IPS DF 6.9 (cell line): Measurements from ENCODE around the gene ZNF768.

ENCODE experiments used
- DNase-seq: peaks from one replicate; pipeline ENCODE4 v3.0.0-alpha.2; 2013; ENCODE audit warnings: low read depth, low spot score
- H3K27ac ChIP-seq: one replicate; pipeline ENCODE4 v1.5.1; 2013; ENCODE audit warnings: low read length, control low read depth
- H3K27me3 ChIP-seq: 2 replicates; pipeline ENCODE4 v1.6.1; 2013; ENCODE audit warnings: mild to moderate bottlenecking, low read length; ENCODE audit not compliant: control insufficient read depth, insufficient read depth
- H3K36me3 ChIP-seq: 2 replicates; pipeline ENCODE4 v1.6.1; 2013; ENCODE audit warnings: low read length; ENCODE audit not compliant: control insufficient read depth, insufficient read depth
- H3K4me1 ChIP-seq: 2 replicates; pipeline ENCODE4 v1.6.1; 2013; ENCODE audit warnings: low read length; ENCODE audit not compliant: control insufficient read depth, insufficient read depth
- H3K4me3 ChIP-seq: 2 replicates; pipeline ENCODE4 v1.5.1; 2013; ENCODE audit warnings: mild to moderate bottlenecking, low read length
- H3K9me3 ChIP-seq: 2 replicates; pipeline ENCODE4 v1.6.1; 2013; ENCODE audit warnings: low read length, inconsistent platforms; ENCODE audit not compliant: control insufficient read depth, insufficient read depth
- WGBS: extraction: QIAGEN DNeasy Blood & Tissue Kit; methylation state at CpG from one replicate; pipeline ENCODE4 v1.1.7; 2013; ENCODE audit warnings: mixed read lengths, missing lambda C conversion rate; ENCODE audit not compliant: insufficient read length, insufficient coverage; 5-methylcytosine and 5-hydroxymethylcytosine counted together

ZNF768 gene

GRCh38 chr16:30503403-30504296, 22.7 kb downstream of the ZNF768 start:
- no peak overlapping the region for H3K4me3 ChIP-seq
- no CpG with 5 or more reads among the region's 6 CpGs for WGBS
- no peaks in the 10 kb centered on the region for H3K27me3 ChIP-seq
- H3K27ac ChIP-seq: no peak overlapping the region
- no peaks in the 10 kb centered on the region for H3K4me1 ChIP-seq
- no peak for DNase-seq
- no peaks in the 10 kb centered on the region for H3K36me3 ChIP-seq
- no peaks in the 10 kb centered on the region for H3K9me3 ChIP-seq

- no CpG with 5 or more reads among the region's 8 CpGs for WGBS
Observed at GRCh38 chr16:30499284-30499683, 27.1 kb downstream of the ZNF768 start.

GRCh38 chr16:30494709-30495108, 31.7 kb downstream of the ZNF768 start:
- no peak overlapping the region for H3K27ac ChIP-seq
- no peak for DNase-seq
- H3K4me1 ChIP-seq: no peaks in the 10 kb centered on the region
- H3K36me3 ChIP-seq: no peaks in the 10 kb centered on the region
- WGBS: no CpG with 5 or more reads among the region's 12 CpGs
- no peaks in the 10 kb centered on the region for H3K9me3 ChIP-seq
- H3K27me3 ChIP-seq: no peaks in the 10 kb centered on the region
- H3K4me3 ChIP-seq: no peak overlapping the region

More at GRCh38 chr16:30499284-30499683, 27.1 kb downstream of the ZNF768 start:
- Histone ChIP-seq H3K36me3 (no peaks in the 10 kb centered on the region), H3K27ac (no peak overlapping the region), H3K4me1 (no peaks in the 10 kb centered on the region), H3K9me3 (no peaks in the 10 kb centered on the region), H3K4me3 (no peak overlapping the region), H3K27me3 (no peaks in the 10 kb centered on the region)
- no peak for DNase-seq

- no CpG with 5 or more reads among the region's 11 CpGs for WGBS
- no peak for DNase-seq
- no peaks in the 10 kb centered on the region for H3K36me3 ChIP-seq
Observed at GRCh38 chr16:30493941-30494488, 32.4 kb downstream of the ZNF768 start.

GRCh38 chr16:30491744-30492308, 34.5 kb downstream of the ZNF768 start:
- no peak for DNase-seq
- Histone ChIP-seq H3K36me3 (no peaks in the 10 kb centered on the region), H3K27ac (no peak overlapping the region), H3K4me1 (peaks cover 2% of the 10 kb centered on the region; the same call in 1 of the 2 replicates), H3K4me3 (no peak overlapping the region), H3K9me3 (no peaks in the 10 kb centered on the region), H3K27me3 (no peaks in the 10 kb centered on the region)
- no CpG with 5 or more reads among the region's 6 CpGs for WGBS

More at GRCh38 chr16:30493941-30494488, 32.4 kb downstream of the ZNF768 start:
- Histone ChIP-seq H3K9me3 (no peaks in the 10 kb centered on the region), H3K4me1 (peaks cover 1% of the 10 kb centered on the region; the same call in 1 of the 2 replicates), H3K27ac (no peak overlapping the region), H3K27me3 (no peaks in the 10 kb centered on the region), H3K4me3 (no peak overlapping the region)

- Histone ChIP-seq H3K27me3 (no peaks in the 10 kb centered on the region), H3K9me3 (no peaks in the 10 kb centered on the region), H3K27ac (no peak overlapping the region), H3K36me3 (no peaks in the 10 kb centered on the region), H3K4me3 (no peak overlapping the region), H3K4me1 (peaks cover 2% of the 10 kb centered on the region; the same call in 1 of the 2 replicates)
- no peak for DNase-seq
- no CpG with 5 or more reads among the region's 4 CpGs for WGBS
Observed at GRCh38 chr16:30491229-30491628, 35.1 kb downstream of the ZNF768 start.

- H3K36me3 ChIP-seq: no peaks in the 10 kb centered on the region
- H3K4me3 ChIP-seq: no peak overlapping the region
- no peaks in the 10 kb centered on the region for H3K27me3 ChIP-seq
- H3K4me1 ChIP-seq: peaks cover 2% of the 10 kb centered on the region; the same call in 1 of the 2 replicates
- no peaks in the 10 kb centered on the region for H3K9me3 ChIP-seq
- H3K27ac ChIP-seq: no peak overlapping the region
- no peak for DNase-seq
- no CpG with 5 or more reads among the region's 6 CpGs for WGBS
Observed at GRCh38 chr16:30490210-30490609, 36.2 kb downstream of the ZNF768 start.

GRCh38 chr16:30488764-30489605, 37.4 kb downstream of the ZNF768 start:
- no peak for DNase-seq
- H3K27ac ChIP-seq: no peak overlapping the region
- H3K9me3 ChIP-seq: no peaks in the 10 kb centered on the region
- H3K4me3 ChIP-seq: no peak overlapping the region
- no peaks in the 10 kb centered on the region for H3K36me3 ChIP-seq
- H3K4me1 ChIP-seq: peaks cover 2% of the 10 kb centered on the region; the same call in 1 of the 2 replicates
- no peaks in the 10 kb centered on the region for H3K27me3 ChIP-seq
- no CpG with 5 or more reads among the region's 11 CpGs for WGBS

- Histone ChIP-seq H3K27ac (no peak overlapping the region), H3K4me1 (peaks cover 2% of the 10 kb centered on the region; the same call in 1 of the 2 replicates), H3K27me3 (no peaks in the 10 kb centered on the region), H3K36me3 (no peaks in the 10 kb centered on the region), H3K9me3 (no peaks in the 10 kb centered on the region), H3K4me3 (no peak overlapping the region)
- no CpG with 5 or more reads among the region's 7 CpGs for WGBS
- DNase-seq: no peak
Observed at GRCh38 chr16:30485818-30486436, 40.4 kb downstream of the ZNF768 start.
